ENCODE measurements around the gene TAF5L. TPM values are rescaled to one million over a fixed set of nuclear protein-coding genes. Genes with fewer than 3 reads are reported as not detected.

Gene TAF5L
- total RNA-seq, 6 donors from 2014 or later: 11.0 to 25.5 (median 19.6) TPM

- Histone ChIP-seq H3K36me3 (no peaks in the 10 kb centered on the region), H3K27me3 (no peaks in the 10 kb centered on the region), H3K9me3 (no peaks in the 10 kb centered on the region), H3K4me3 (no peak overlapping the region), H3K4me1 (peaks cover 0 to 13% (median 5%) of the 10 kb centered on the region in 4 donors), H3K27ac (no peak overlapping the region)
- TF ChIP-seq POLR2A (IDR thresholded peaks at IDR 0.05) (no peak), POLR2AphosphoS5 (IDR thresholded peaks at IDR 0.05) (no peak), EP300 (IDR thresholded peaks at IDR 0.05) (no peak)
- TF ChIP-seq, protein P1, sequence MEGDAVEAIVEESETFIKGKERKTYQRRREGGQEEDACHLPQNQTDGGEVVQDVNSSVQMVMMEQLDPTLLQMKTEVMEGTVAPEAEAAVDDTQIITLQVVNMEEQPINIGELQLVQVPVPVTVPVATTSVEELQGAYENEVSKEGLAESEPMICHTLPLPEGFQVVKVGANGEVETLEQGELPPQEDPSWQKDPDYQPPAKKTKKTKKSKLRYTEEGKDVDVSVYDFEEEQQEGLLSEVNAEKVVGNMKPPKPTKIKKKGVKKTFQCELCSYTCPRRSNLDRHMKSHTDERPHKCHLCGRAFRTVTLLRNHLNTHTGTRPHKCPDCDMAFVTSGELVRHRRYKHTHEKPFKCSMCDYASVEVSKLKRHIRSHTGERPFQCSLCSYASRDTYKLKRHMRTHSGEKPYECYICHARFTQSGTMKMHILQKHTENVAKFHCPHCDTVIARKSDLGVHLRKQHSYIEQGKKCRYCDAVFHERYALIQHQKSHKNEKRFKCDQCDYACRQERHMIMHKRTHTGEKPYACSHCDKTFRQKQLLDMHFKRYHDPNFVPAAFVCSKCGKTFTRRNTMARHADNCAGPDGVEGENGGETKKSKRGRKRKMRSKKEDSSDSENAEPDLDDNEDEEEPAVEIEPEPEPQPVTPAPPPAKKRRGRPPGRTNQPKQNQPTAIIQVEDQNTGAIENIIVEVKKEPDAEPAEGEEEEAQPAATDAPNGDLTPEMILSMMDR (IDR thresholded peaks at IDR 0.05): no peak
- 91 to 94% methylated on average over 6 of the region's 6 CpGs for WGBS, 2 donors
- ATAC-seq (ENCODE audit: low FRiP score in 2 of 2): no peak
- no peak for DNase-seq
These were observed 51.1 kb downstream of the TAF5L start for GRCh38 chr1:229574679-229575442.

- H3K4me1 ChIP-seq: no peaks in the 10 kb centered on the region
- H3K27ac ChIP-seq: no peak overlapping the region
- H3K27me3 ChIP-seq: no peaks in the 10 kb centered on the region
- WGBS, 2 donors: 68 to 69% methylated on average over 2 of the region's 2 CpGs
- H3K9me3 ChIP-seq: no peaks in the 10 kb centered on the region
- DNase-seq (no peak), ATAC-seq (ENCODE audit: low FRiP score in 2 of 2) (no peak)
- TF ChIP-seq EP300 (IDR thresholded peaks at IDR 0.05): no peak
- no peak overlapping the region for H3K4me3 ChIP-seq
- no peaks in the 10 kb centered on the region for H3K36me3 ChIP-seq
These were observed 53.6 kb downstream of the TAF5L start for GRCh38 chr1:229572286-229572685.

DNA sequence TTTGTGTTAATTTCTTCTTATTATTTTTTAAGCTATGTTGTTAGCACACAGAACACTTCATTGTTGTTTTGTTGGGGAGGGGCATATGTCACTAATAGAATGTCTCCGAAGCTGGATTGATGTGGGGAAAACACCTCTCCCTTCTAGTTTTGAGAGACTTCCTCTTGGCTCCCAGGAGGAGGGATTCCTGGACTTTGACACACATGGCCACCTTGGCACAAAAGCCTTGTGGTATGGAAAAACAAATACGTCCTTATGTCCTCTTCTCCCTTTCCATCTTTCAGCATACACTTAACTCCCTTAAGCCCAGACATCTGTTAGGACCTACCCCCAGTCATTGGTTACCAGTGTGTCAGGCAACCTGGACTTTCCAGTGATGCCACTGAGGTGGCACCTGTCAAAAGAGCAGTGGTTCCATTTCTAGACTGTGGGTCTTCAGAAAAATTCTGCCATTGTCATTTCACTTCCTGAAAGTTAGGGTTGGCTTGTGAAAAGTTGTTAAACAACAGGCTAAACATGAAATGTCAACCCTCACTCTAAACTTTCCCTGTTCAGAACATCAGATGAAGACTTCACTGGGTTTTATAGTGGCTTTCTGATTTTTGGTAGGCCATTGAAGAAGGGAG is 54.9 kb downstream of the TAF5L start:
- H3K27me3 ChIP-seq: no peaks in the 10 kb centered on the region
- H3K27ac ChIP-seq: no peak overlapping the region
- no peak overlapping the region for H3K4me3 ChIP-seq
- WGBS, 2 donors: 38 to 42% methylated on average over 2 of the region's 2 CpGs
- H3K9me3 ChIP-seq: no peaks in the 10 kb centered on the region
- H3K36me3 ChIP-seq: no peaks in the 10 kb centered on the region
- DNase-seq (no peak), ATAC-seq (ENCODE audit: low FRiP score in 2 of 2) (no peak)
- TF ChIP-seq POLR2A (IDR thresholded peaks at IDR 0.05) (no peak), POLR2AphosphoS5 (IDR thresholded peaks at IDR 0.05) (no peak), EP300 (IDR thresholded peaks at IDR 0.05) (no peak)
- TF ChIP-seq, protein P1 (IDR thresholded peaks at IDR 0.05): no peak
- no peaks in the 10 kb centered on the region for H3K4me1 ChIP-seq

GRCh38 chr1:229570305-229570704 is 55.6 kb downstream of the TAF5L start:
- no peaks in the 10 kb centered on the region for H3K9me3 ChIP-seq
- no peaks in the 10 kb centered on the region for H3K4me1 ChIP-seq
- H3K27me3 ChIP-seq: no peaks in the 10 kb centered on the region
- no peak overlapping the region for H3K27ac ChIP-seq
- WGBS, 2 donors: 73 to 88% methylated on average over 20 of the region's 20 CpGs
- H3K4me3 ChIP-seq: no peak overlapping the region
- TF ChIP-seq EP300 (IDR thresholded peaks at IDR 0.05) (no peak), POLR2AphosphoS5 (IDR thresholded peaks at IDR 0.05) (no peak), POLR2A (IDR thresholded peaks at IDR 0.05) (no peak)
- TF ChIP-seq, protein P1 (IDR thresholded peaks at IDR 0.05): no peak
- ATAC-seq (ENCODE audit: low FRiP score in 2 of 2) (no peak), DNase-seq (peak in 1 of 2 donors; percentile 76)
- no peaks in the 10 kb centered on the region for H3K36me3 ChIP-seq

DNA sequence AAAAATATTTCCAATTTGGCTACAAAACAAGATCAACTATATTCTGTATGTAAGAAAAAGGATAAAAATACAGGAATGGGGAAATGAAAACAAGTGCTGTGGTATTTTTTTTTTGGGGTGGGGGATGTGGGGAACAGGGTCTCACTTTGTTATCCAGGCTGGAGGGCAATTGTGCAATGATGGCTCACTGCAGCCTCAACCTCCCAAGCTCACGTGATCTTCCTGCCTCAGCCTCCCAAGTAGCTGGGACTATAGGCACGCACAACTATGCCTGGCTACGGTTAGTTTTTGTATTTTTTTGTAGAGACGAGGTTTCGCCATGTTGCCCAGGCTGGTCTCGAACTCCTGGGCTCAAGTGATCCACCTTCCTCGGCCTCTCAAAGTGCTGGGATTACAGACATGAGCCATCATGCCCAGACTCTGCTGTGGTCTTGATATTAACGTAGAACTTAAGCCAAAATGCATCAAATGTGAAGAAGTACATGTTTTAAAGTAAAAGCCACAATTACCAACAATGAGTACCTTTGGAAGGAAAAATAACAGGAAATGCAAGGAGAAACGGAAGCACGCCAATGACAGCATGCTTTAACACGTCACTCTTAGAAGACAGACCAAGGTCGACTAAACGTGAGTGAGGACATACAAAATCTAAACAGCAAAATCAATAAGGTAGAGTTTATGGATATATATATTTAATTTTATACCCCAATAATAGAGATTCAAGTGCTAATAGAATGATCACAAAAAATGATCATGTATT is 58.6 kb downstream of the TAF5L start:
- no peaks in the 10 kb centered on the region for H3K36me3 ChIP-seq
- TF ChIP-seq EP300 (IDR thresholded peaks at IDR 0.05): no peak
- TF ChIP-seq, protein P1 (IDR thresholded peaks at IDR 0.05): no peak
- no peak for TF ChIP-seq POLR2A (IDR thresholded peaks at IDR 0.05)
- TF ChIP-seq POLR2AphosphoS5 (IDR thresholded peaks at IDR 0.05): no peak
- no peak for DNase-seq
- no peak overlapping the region for H3K27ac ChIP-seq
- no peak overlapping the region for H3K4me3 ChIP-seq
- H3K9me3 ChIP-seq: no peaks in the 10 kb centered on the region
- WGBS, 2 donors: 64 to 67% methylated on average over 13 of the region's 13 CpGs
- H3K27me3 ChIP-seq: no peaks in the 10 kb centered on the region
- no peak for ATAC-seq (ENCODE audit: low FRiP score in 2 of 2)
- peaks cover 0 to 7% (median 0%) of the 10 kb centered on the region in 4 donors for H3K4me1 ChIP-seq
